ENCODE measurements around the gene COL1A1.

DNA sequence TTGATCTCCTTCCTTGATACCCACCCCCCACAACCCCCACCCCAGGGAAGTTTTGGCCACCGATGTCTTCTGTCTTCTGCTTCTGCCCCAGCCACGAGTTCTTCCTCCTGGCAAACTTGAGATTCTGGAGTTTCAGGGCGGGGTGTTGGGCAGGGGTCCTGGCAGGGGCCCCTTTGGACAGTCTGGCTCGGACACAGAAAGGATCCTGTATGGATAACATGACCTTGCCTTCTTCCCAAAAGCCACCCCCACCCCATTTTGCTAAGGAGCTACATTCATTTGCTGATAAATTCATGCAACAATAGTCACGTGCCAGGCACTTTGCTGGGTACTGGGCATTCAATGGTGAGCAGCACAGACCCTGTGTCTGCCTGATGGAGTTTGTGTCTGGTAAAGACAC lies 5.9 kb upstream of the COL1A1 start:
- TF ChIP-seq, protein P1, sequence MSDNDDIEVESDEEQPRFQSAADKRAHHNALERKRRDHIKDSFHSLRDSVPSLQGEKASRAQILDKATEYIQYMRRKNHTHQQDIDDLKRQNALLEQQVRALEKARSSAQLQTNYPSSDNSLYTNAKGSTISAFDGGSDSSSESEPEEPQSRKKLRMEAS (IDR thresholded peaks at IDR 0.05) = no peak
- TF ChIP-seq, protein P2, sequence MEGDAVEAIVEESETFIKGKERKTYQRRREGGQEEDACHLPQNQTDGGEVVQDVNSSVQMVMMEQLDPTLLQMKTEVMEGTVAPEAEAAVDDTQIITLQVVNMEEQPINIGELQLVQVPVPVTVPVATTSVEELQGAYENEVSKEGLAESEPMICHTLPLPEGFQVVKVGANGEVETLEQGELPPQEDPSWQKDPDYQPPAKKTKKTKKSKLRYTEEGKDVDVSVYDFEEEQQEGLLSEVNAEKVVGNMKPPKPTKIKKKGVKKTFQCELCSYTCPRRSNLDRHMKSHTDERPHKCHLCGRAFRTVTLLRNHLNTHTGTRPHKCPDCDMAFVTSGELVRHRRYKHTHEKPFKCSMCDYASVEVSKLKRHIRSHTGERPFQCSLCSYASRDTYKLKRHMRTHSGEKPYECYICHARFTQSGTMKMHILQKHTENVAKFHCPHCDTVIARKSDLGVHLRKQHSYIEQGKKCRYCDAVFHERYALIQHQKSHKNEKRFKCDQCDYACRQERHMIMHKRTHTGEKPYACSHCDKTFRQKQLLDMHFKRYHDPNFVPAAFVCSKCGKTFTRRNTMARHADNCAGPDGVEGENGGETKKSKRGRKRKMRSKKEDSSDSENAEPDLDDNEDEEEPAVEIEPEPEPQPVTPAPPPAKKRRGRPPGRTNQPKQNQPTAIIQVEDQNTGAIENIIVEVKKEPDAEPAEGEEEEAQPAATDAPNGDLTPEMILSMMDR (IDR thresholded peaks at IDR 0.05; ENCODE audit: low read depth, low read length, missing input control) = no peak
- TF ChIP-seq TAF1 (conservative IDR thresholded peaks at IDR 0.05) = no peak
- TF ChIP-seq SP1 (IDR thresholded peaks at IDR 0.05) = no peak
- TF ChIP-seq YY1 (IDR thresholded peaks at IDR 0.05) = no peak
- TF ChIP-seq, protein P3, sequence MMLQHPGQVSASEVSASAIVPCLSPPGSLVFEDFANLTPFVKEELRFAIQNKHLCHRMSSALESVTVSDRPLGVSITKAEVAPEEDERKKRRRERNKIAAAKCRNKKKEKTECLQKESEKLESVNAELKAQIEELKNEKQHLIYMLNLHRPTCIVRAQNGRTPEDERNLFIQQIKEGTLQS (IDR thresholded peaks at IDR 0.05) = no peak
- TF ChIP-seq HNF4A (conservative IDR thresholded peaks at IDR 0.05) = no peak
- no peak for TF ChIP-seq RAD21 (IDR thresholded peaks at IDR 0.05)
- TF ChIP-seq EGR1 (IDR thresholded peaks at IDR 0.05; ENCODE audit: low read depth in 2 of 2) = no peak
- no peak for TF ChIP-seq JUND (IDR thresholded peaks at IDR 0.05)

Data from liver (tissue), 3 donors.